GM18498 (cell line): ENCODE results near the gene RPL35.

Experiments used
- ATAC-seq: cut with Tn5 transposase; IDR thresholded peaks from one replicate; pipeline ENCODE4 v1.9.1; 2021; ENCODE audit warnings: mild to moderate bottlenecking, moderate library complexity; ENCODE audit not compliant: unreplicated experiment

Gene RPL35

DNA sequence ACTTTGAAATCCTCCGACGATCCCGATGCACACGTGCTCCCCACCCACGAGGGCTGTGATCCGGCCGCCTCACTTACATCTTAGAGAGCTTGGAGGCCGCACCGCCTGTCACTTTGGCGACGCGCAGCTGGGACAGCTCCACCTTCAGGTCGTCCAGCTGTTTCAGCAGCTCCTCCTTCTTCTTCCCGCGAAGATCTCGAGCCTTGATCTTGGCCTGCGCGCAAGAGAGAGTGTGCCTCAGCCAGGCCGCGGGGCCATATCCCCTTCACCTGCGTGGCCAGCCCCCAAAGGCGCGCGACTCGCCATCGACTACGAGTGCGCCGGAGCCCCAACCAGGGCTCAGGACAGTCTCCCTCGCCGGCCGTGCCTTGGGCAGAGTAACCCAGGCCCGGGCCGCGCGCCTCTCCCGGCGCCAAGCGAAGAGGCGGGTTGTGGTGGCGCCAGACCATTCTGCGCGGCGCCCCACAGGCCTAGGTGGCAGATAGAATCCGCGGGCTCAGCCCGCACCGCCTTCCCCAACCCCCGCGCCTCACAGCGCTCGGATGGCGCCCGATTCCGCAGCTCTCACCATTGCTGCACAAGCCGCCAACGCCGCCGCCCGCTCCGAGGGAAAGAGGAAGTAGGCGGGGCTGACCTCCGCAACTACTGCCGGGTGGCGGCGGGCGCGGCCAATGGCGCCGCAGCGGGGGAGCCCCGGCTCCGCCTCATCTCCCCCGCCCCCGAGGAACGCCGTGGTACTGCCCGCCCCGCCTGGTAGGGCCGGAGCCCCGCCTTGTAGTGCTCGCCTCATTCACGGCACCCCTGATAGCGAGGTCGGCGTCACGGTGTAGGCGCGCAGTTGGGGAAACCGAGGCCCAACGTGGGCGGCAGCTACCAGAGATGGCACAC is at the start of gene RPL35, which contains the start of gene ARPC5L:
Gene RPL35 (minus strand): TSS at position 616 of the 888 bp plus-strand sequence. CDS start 45 bp downstream, at position 571.
Gene ARPC5L (plus strand): TSS at position 789 of the 888 bp plus-strand sequence. CDS start 7,161 bp downstream, outside the sequence.
- peak; percentile 92 for ATAC-seq

- no peak for ATAC-seq
Measured at GRCh38 chr9:124908098-124908497, 46.3 kb upstream of the RPL35 start.

DNA sequence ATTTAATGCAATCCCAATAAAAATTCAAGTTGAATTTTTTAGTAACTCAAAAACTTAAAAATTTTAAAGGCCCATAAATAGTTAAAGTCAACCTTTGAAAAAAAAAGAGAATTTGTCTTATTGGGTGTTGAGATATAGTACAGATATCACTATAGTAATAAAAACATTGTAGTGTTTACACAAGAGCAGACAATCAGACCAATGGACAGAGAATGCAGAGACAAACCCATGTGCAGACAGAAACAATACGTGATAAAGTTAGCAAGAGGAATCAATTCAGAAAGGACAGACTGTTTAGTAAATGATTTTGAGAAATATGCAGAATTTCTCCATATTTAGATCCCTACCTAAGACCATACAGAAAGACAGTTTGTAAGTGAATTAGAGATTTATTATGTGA is 45.2 kb upstream of the RPL35 start:
- ATAC-seq: no peak

GRCh38 chr9:124899845-124900244 is 38.1 kb upstream of the RPL35 start:
- ATAC-seq: no peak

GRCh38 chr9:124897570-124898460 is 36.1 kb upstream of the RPL35 start:
- no peak for ATAC-seq

DNA sequence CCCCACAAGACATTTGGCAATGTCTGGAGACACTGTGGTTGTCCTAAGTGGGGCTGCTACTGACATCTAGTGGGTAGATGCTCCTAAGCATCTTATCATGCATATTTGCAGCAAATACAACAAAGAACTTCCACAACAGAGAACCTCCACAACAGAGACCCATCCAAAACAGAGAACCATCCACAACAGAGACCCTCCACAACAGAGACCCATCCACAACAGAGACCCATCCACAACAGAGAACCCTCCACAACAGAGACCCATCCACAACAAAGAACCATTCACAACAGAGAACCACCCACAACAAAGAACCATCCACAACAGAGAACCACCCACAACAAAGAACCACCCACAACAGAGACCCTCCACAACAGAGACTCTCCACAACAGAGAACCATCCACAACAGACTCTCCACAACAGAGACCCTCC is 33.0 kb upstream of the RPL35 start:
- no peak for ATAC-seq

GRCh38 chr9:124894035-124894740 is 32.4 kb upstream of the RPL35 start:
- ATAC-seq: no peak

GRCh38 chr9:124890179-124890578 is 28.4 kb upstream of the RPL35 start:
- ATAC-seq: no peak

- no peak for ATAC-seq
Measured at GRCh38 chr9:124889006-124889405, 27.2 kb upstream of the RPL35 start.

GRCh38 chr9:124887832-124888231 is 26.1 kb upstream of the RPL35 start:
- no peak for ATAC-seq

- ATAC-seq: no peak
Measured at GRCh38 chr9:124886866-124887492, 25.2 kb upstream of the RPL35 start.

- no peak for ATAC-seq
Measured at GRCh38 chr9:124886461-124886860, 24.7 kb upstream of the RPL35 start.

DNA sequence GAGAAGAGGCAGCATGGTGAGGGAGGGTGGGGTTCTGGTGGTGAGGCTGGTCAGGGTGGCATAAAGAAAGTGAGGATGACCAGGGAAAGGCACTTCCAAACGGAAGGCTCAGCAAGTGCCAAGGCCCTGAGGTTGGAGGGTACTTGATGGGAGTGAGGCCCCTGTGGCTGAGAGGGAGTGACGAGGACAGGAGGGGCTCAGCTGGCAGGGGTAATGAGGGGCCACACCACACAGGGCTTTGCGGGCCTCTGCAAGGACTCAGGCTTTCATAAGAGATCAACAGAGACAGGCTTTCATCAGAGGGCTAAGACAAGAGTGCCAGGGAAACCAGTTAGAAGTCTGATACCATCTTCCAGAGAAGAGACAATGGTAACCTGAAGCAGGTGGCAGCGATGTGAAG is 23.8 kb upstream of the RPL35 start:
- ATAC-seq: no peak

- ATAC-seq: no peak
Measured at GRCh38 chr9:124884376-124884775, 22.6 kb upstream of the RPL35 start.

- no peak for ATAC-seq
Measured at GRCh38 chr9:124882231-124882630, 20.5 kb upstream of the RPL35 start.

- ATAC-seq: no peak
Measured at GRCh38 chr9:124881138-124881743, 19.5 kb upstream of the RPL35 start.

- ATAC-seq: no peak
Measured at GRCh38 chr9:124880501-124880900, 18.7 kb upstream of the RPL35 start.

DNA sequence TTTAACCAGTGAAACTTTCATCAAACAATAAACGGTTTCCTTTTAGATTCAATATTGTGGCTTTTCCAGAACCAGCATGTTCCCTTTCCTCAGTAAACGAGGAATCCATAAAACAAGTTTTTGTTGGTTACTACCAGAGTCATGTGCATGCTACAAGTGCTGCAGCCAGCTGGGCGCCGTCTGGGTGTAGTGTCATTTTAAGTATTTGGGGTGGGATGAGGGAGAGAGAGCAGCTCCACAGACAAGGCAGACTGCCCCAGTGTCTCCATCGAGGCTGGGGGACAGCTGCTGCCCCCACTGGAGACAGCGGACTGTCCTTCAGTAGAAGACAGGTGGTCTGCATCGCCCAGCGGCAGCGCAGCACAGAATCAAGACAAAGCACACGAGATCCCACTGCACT is 17.5 kb upstream of the RPL35 start:
- no peak for ATAC-seq

DNA sequence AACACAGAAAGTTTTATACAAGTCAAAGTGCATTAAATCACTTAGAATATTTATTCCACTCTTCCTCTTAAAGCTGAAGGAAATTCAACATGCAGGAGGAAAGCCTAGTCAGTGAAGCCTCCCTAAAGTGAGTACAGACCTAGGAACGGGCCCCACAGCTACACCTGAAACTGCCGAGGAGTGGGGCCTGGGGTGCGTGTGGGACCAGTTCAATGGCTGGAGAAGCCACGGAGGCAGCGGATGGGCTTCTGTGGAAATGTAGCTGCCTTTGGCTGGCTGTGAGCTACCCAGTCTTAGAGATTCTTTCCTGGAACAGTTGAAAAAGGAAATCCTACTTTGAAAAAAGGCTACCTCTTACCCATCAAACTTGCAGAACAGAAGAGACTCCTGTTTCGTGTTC is 16.8 kb upstream of the RPL35 start:
- no peak for ATAC-seq

- no peak for ATAC-seq
Measured at GRCh38 chr9:124878021-124878420, 16.3 kb upstream of the RPL35 start.
